ENCODE results near the gene CPN2. TPM values are rescaled to one million over a fixed set of nuclear protein-coding genes. Genes with fewer than 3 reads are reported as not detected.
A peak's percentile ranks its signal among the peaks of the same experiment; 100 is the strongest.

CPN2 gene
- total and polyA plus RNA-seq, 2 of the 13 experiments (the other 11 are each of a cell fraction or from before 2014, with no cell fraction given), result 26.7 to 27.7 TPM

- TF ChIP-seq CBX2 (IDR thresholded peaks at IDR 0.05; ENCODE audit: low read depth, low read length), result no peak
- TF ChIP-seq CBX2 (CRISPR knock-in tag; IDR thresholded peaks at IDR 0.05; ENCODE audit: low read depth), result no peak
- TF ChIP-seq GLI4 (CRISPR knock-in tag; IDR thresholded peaks at IDR 0.05; ENCODE audit: borderline replicate concordance), result peak; percentile 46; the same call in 1 of the 2 replicates
- 0 out of 2 replicates have a peak, but pooled peaks have one; percentile 22 for TF ChIP-seq ZNF160 (CRISPR knock-in tag; IDR thresholded peaks at IDR 0.05)
- no peak; the same call in none of the 2 replicates for TF ChIP-seq ATF7-NPFF (CRISPR knock-in tag; IDR thresholded peaks at IDR 0.05; ENCODE audit: low read depth)
- no peak for TF ChIP-seq MZF1 (CRISPR knock-in tag; IDR thresholded peaks at IDR 0.05; ENCODE audit: borderline replicate concordance)
- no peak for TF ChIP-seq HOXD1 (CRISPR knock-in tag; IDR thresholded peaks at IDR 0.05)
- no peak for TF ChIP-seq ZNF3 (CRISPR knock-in tag; IDR thresholded peaks at IDR 0.05)
- TF ChIP-seq IKZF1 (IDR thresholded peaks at IDR 0.05), result no peak
- peak; percentile 84 for TF ChIP-seq POLR2AphosphoS5 (IDR thresholded peaks at IDR 0.05; ENCODE audit: low read depth, low read length)
- TF ChIP-seq KDM5A (IDR thresholded peaks at IDR 0.05; ENCODE audit: borderline replicate concordance, low read length), result peak; percentile 38; the same call in 1 of the 2 replicates
- no peak for TF ChIP-seq ZBTB39 (CRISPR knock-in tag; IDR thresholded peaks at IDR 0.05)
- peak; percentile 53; the same call in 1 of the 2 replicates for TF ChIP-seq MED13 (CRISPR knock-in tag; IDR thresholded peaks at IDR 0.05)
- TF ChIP-seq ZNF550 (CRISPR knock-in tag; IDR thresholded peaks at IDR 0.05; ENCODE audit: borderline replicate concordance), result no peak
- no peak for TF ChIP-seq KAT2B (IDR thresholded peaks at IDR 0.05; ENCODE audit: borderline replicate concordance, low read depth, low read length)
- TF ChIP-seq HNF1B (CRISPR knock-in tag; IDR thresholded peaks at IDR 0.05), result 0 out of 2 replicates have a peak, but pooled peaks have one; percentile 12
- TF ChIP-seq ZNF18 (CRISPR knock-in tag; IDR thresholded peaks at IDR 0.05; ENCODE audit: insufficient replicate concordance), result no peak
- TF ChIP-seq ZNF549 (CRISPR knock-in tag; IDR thresholded peaks at IDR 0.05), result no peak
- TF ChIP-seq ZNF34 (CRISPR knock-in tag; IDR thresholded peaks at IDR 0.05; ENCODE audit: borderline replicate concordance), result no peak
- TF ChIP-seq DR1 (CRISPR knock-in tag; IDR thresholded peaks at IDR 0.05), result peak; percentile 74; the same call in 1 of the 2 replicates
- TF ChIP-seq ZNF207 (IDR thresholded peaks at IDR 0.05; ENCODE audit: borderline replicate concordance), result no peak
- TF ChIP-seq MBD4 (IDR thresholded peaks at IDR 0.05; ENCODE audit: borderline replicate concordance, low read length), result no peak
- TF ChIP-seq ZNF253 (CRISPR knock-in tag; IDR thresholded peaks at IDR 0.05; ENCODE audit: borderline replicate concordance), result 0 out of 2 replicates have a peak, but pooled peaks have one; percentile 33
- peak; percentile 37 for TF ChIP-seq MIER2 (CRISPR knock-in tag; IDR thresholded peaks at IDR 0.05)
- peak; percentile 59; the same call in 1 of the 2 replicates for TF ChIP-seq GMEB1 (CRISPR knock-in tag; IDR thresholded peaks at IDR 0.05; ENCODE audit: borderline replicate concordance)
Observed at GRCh38 chr3:194351080-194351672, at the start of gene CPN2 (continued).
